ENCODE data around the gene PRAMEF14. TPM values are rescaled to one million over a fixed set of nuclear protein-coding genes. Genes with fewer than 3 reads are reported as not detected.
"Not testable (repeated sequence)": the region's sequence is repeated elsewhere in the genome, so short reads cannot be mapped to it uniquely, and the experiment has no call there.

Gene PRAMEF14
- total RNA-seq, 2 experiments from 2014 or later, result not detected

GRCh38 chr1:13368544-13368943, 21.6 kb upstream of the PRAMEF14 start:
- H3K9me3 ChIP-seq (ENCODE audit: control insufficient read depth in 1 of 2, insufficient read depth in 1 of 2, low read length in 2 of 2); H3K27ac Mint-ChIP-seq; H3K4me3 ChIP-seq (ENCODE audit: low read length); H3K27ac ChIP-seq (ENCODE audit: low read depth in 1 of 2, low read length in 2 of 2); H3K36me3 Mint-ChIP-seq (ENCODE audit: low read depth); H3K27me3 ChIP-seq (ENCODE audit: control insufficient read depth in 1 of 2, insufficient read depth in 2 of 2, low read length in 2 of 2); CTCF ChIA-PET; H3K4me1 ChIP-seq (ENCODE audit: insufficient read depth, low read length); H3K9me3 Mint-ChIP-seq; POLR2A ChIA-PET; H3K4me3 Mint-ChIP-seq; H3K4me1 Mint-ChIP-seq (ENCODE audit: low read depth); H3K36me3 ChIP-seq (ENCODE audit: insufficient read depth, low read length); intact Hi-C loops (cut with DNase I, micrococcal nuclease); ATAC-seq (ENCODE audit: poor library complexity): not testable (repeated sequence)
- peak in 1 of 14 experiments; percentile 5 for DNase-seq
- peaks cover 11% of the 10 kb centered on the region for H3K27me3 Mint-ChIP-seq

GRCh38 chr1:13366536-13366935, 19.6 kb upstream of the PRAMEF14 start:
- H3K36me3 Mint-ChIP-seq (ENCODE audit: low read depth); H3K27ac Mint-ChIP-seq; ATAC-seq (ENCODE audit: poor library complexity); H3K36me3 ChIP-seq (ENCODE audit: insufficient read depth, low read length); intact Hi-C loops (cut with DNase I, micrococcal nuclease); POLR2A ChIA-PET; H3K9me3 ChIP-seq (ENCODE audit: control insufficient read depth in 1 of 2, insufficient read depth in 1 of 2, low read length in 2 of 2); DNase-seq; H3K4me3 ChIP-seq (ENCODE audit: low read length); H3K27me3 ChIP-seq (ENCODE audit: control insufficient read depth in 1 of 2, insufficient read depth in 2 of 2, low read length in 2 of 2); CTCF ChIA-PET; H3K27ac ChIP-seq (ENCODE audit: low read depth in 1 of 2, low read length in 2 of 2); H3K4me1 ChIP-seq (ENCODE audit: insufficient read depth, low read length); H3K9me3 Mint-ChIP-seq; H3K4me3 Mint-ChIP-seq; H3K4me1 Mint-ChIP-seq (ENCODE audit: low read depth): not testable (repeated sequence)
- peaks cover 11% of the 10 kb centered on the region for H3K27me3 Mint-ChIP-seq

- H3K4me3 ChIP-seq (ENCODE audit: low read length); intact Hi-C loops (cut with DNase I, micrococcal nuclease); H3K4me1 ChIP-seq (ENCODE audit: insufficient read depth, low read length); H3K9me3 ChIP-seq (ENCODE audit: control insufficient read depth in 1 of 2, insufficient read depth in 1 of 2, low read length in 2 of 2); H3K4me1 Mint-ChIP-seq (ENCODE audit: low read depth); H3K4me3 Mint-ChIP-seq; DNase-seq; H3K27me3 ChIP-seq (ENCODE audit: control insufficient read depth in 1 of 2, insufficient read depth in 2 of 2, low read length in 2 of 2); H3K36me3 Mint-ChIP-seq (ENCODE audit: low read depth); H3K9me3 Mint-ChIP-seq; H3K27ac ChIP-seq (ENCODE audit: low read depth in 1 of 2, low read length in 2 of 2); CTCF ChIA-PET; H3K27me3 Mint-ChIP-seq; H3K27ac Mint-ChIP-seq; POLR2A ChIA-PET; ATAC-seq (ENCODE audit: poor library complexity); H3K36me3 ChIP-seq (ENCODE audit: insufficient read depth, low read length): not testable (repeated sequence)
These were observed 18.0 kb upstream of the PRAMEF14 start for GRCh38 chr1:13364928-13365327.

- H3K4me1 Mint-ChIP-seq (ENCODE audit: low read depth); H3K36me3 Mint-ChIP-seq (ENCODE audit: low read depth); DNase-seq; H3K27me3 ChIP-seq (ENCODE audit: control insufficient read depth in 1 of 2, insufficient read depth in 2 of 2, low read length in 2 of 2); H3K27me3 Mint-ChIP-seq; H3K9me3 Mint-ChIP-seq; H3K4me3 ChIP-seq (ENCODE audit: low read length); H3K9me3 ChIP-seq (ENCODE audit: control insufficient read depth in 1 of 2, insufficient read depth in 1 of 2, low read length in 2 of 2); H3K27ac ChIP-seq (ENCODE audit: low read depth in 1 of 2, low read length in 2 of 2); H3K4me1 ChIP-seq (ENCODE audit: insufficient read depth, low read length); H3K27ac Mint-ChIP-seq; ATAC-seq (ENCODE audit: poor library complexity); H3K36me3 ChIP-seq (ENCODE audit: insufficient read depth, low read length); intact Hi-C loops (cut with DNase I, micrococcal nuclease); H3K4me3 Mint-ChIP-seq; CTCF ChIA-PET; POLR2A ChIA-PET: not testable (repeated sequence)
These were observed 15.4 kb upstream of the PRAMEF14 start for GRCh38 chr1:13362364-13362763.

- H3K27me3 Mint-ChIP-seq; H3K4me1 Mint-ChIP-seq (ENCODE audit: low read depth); H3K36me3 ChIP-seq (ENCODE audit: insufficient read depth, low read length); CTCF ChIA-PET; ATAC-seq (ENCODE audit: poor library complexity); H3K27me3 ChIP-seq (ENCODE audit: control insufficient read depth in 1 of 2, insufficient read depth in 2 of 2, low read length in 2 of 2); H3K27ac ChIP-seq (ENCODE audit: low read depth in 1 of 2, low read length in 2 of 2); H3K4me3 ChIP-seq (ENCODE audit: low read length); H3K36me3 Mint-ChIP-seq (ENCODE audit: low read depth); H3K9me3 Mint-ChIP-seq; H3K9me3 ChIP-seq (ENCODE audit: control insufficient read depth in 1 of 2, insufficient read depth in 1 of 2, low read length in 2 of 2); POLR2A ChIA-PET; H3K27ac Mint-ChIP-seq; H3K4me1 ChIP-seq (ENCODE audit: insufficient read depth, low read length); H3K4me3 Mint-ChIP-seq: not testable (repeated sequence)
- peak; percentile 41 for TF ChIP-seq CTCF (IDR thresholded peaks at IDR 0.05)
- intact Hi-C loops (cut with DNase I, micrococcal nuclease), result loop anchor here in 1 of 2 experiments (5.0 kb wide), 1 partner anchor 606 kb away; no protein-coding TSS in a partner anchor
- peak in 4 of 14 experiments; percentile 25 to 56 (median 44) for DNase-seq
These were observed 9.8 kb upstream of the PRAMEF14 start for GRCh38 chr1:13356774-13357173.

- H3K27ac Mint-ChIP-seq, result not testable (repeated sequence)
These were observed 7.5 kb upstream of the PRAMEF14 start for GRCh38 chr1:13354475-13354874.

GRCh38 chr1:13353476-13353875, 6.5 kb upstream of the PRAMEF14 start:
- POLR2A ChIA-PET; H3K27ac Mint-ChIP-seq; DNase-seq; CTCF ChIA-PET; H3K4me3 ChIP-seq (ENCODE audit: low read length); H3K27me3 ChIP-seq (ENCODE audit: control insufficient read depth in 1 of 2, insufficient read depth in 2 of 2, low read length in 2 of 2); H3K9me3 ChIP-seq (ENCODE audit: control insufficient read depth in 1 of 2, insufficient read depth in 1 of 2, low read length in 2 of 2); H3K27me3 Mint-ChIP-seq; H3K4me1 ChIP-seq (ENCODE audit: insufficient read depth, low read length); H3K4me1 Mint-ChIP-seq (ENCODE audit: low read depth); H3K9me3 Mint-ChIP-seq; ATAC-seq (ENCODE audit: poor library complexity); H3K36me3 ChIP-seq (ENCODE audit: insufficient read depth, low read length); intact Hi-C loops (cut with DNase I, micrococcal nuclease); H3K36me3 Mint-ChIP-seq (ENCODE audit: low read depth); H3K27ac ChIP-seq (ENCODE audit: low read depth in 1 of 2, low read length in 2 of 2); H3K4me3 Mint-ChIP-seq: not testable (repeated sequence)

More at GRCh38 chr1:13354475-13354874, 7.5 kb upstream of the PRAMEF14 start:
- H3K27me3 ChIP-seq (ENCODE audit: control insufficient read depth in 1 of 2, insufficient read depth in 2 of 2, low read length in 2 of 2); H3K27ac ChIP-seq (ENCODE audit: low read depth in 1 of 2, low read length in 2 of 2); H3K4me1 ChIP-seq (ENCODE audit: insufficient read depth, low read length); H3K9me3 Mint-ChIP-seq; DNase-seq; H3K4me3 Mint-ChIP-seq; H3K27me3 Mint-ChIP-seq; intact Hi-C loops (cut with DNase I, micrococcal nuclease); H3K4me3 ChIP-seq (ENCODE audit: low read length); POLR2A ChIA-PET; H3K4me1 Mint-ChIP-seq (ENCODE audit: low read depth); CTCF ChIA-PET; H3K36me3 ChIP-seq (ENCODE audit: insufficient read depth, low read length); ATAC-seq (ENCODE audit: poor library complexity); H3K9me3 ChIP-seq (ENCODE audit: control insufficient read depth in 1 of 2, insufficient read depth in 1 of 2, low read length in 2 of 2); H3K36me3 Mint-ChIP-seq (ENCODE audit: low read depth): not testable (repeated sequence)

All from CD4-positive, alpha-beta T cell (primary cell).